H1 (cell line): ENCODE data around the gene GPC1. TPM values are rescaled to one million over a fixed set of nuclear protein-coding genes. Genes with fewer than 3 reads are reported as not detected.

ENCODE experiments used
- ASH2L ChIP-seq: fragments of 200-600, 300-600 bp; sonication (generic); IDR thresholded peaks from one replicate; pipeline ENCODE4 v1.7.1; 2017; ENCODE audit warnings: low read length
- E2F6 ChIP-seq: IDR thresholded peaks from 2 replicates; pipeline ENCODE4 v1.6.1; 2012; ENCODE audit warnings: inconsistent platforms
- EZH2 ChIP-seq: fragments of 200-600 bp; sonication (generic); IDR thresholded peaks from 2 replicates; pipeline ENCODE4 v1.7.1; 2012; ENCODE audit warnings: low read depth, mild to moderate bottlenecking, moderate library complexity, low read length, inconsistent platforms; ENCODE audit not compliant: severe bottlenecking
- JUN ChIP-seq: IDR thresholded peaks from 2 replicates; pipeline ENCODE4 v1.6.1; 2011; ENCODE audit warnings: low read depth, mild to moderate bottlenecking, improper control_type of control experiment, low read length
- RFX5 ChIP-seq: IDR thresholded peaks from 2 replicates; pipeline ENCODE4 v1.6.1; 2011; ENCODE audit warnings: low read depth, low read length, improper control_type of control experiment, borderline replicate concordance
- TBP ChIP-seq: IDR thresholded peaks from 2 replicates; pipeline ENCODE4 v1.6.1; 2011; ENCODE audit warnings: low read depth, low read length, improper control_type of control experiment
- USF2 ChIP-seq: IDR thresholded peaks from 2 replicates; pipeline ENCODE4 v1.6.1; 2011; ENCODE audit warnings: low read length, improper control_type of control experiment
- polyA plus RNA-seq, 7 experiments: library from polyadenylated mRNA; depleted of rRNA in 3 of 7; stranded (reverse) in 5 of 7; unstranded in 2 of 7; fragments of >200 nt in 5 of 7; fragments of 200-250 nt in 2 of 7; gene quantifications; 1 replicate in 5 of 7; 2 replicates in 1 of 7; 4 replicates in 1 of 7; pipeline versions ENCODE4 v1.2.1 to v1.2.3, GENCODE V29; 2011 to 2013; ENCODE audit warnings: missing spikeins in 2 of 7, mixed read lengths in 2 of 7
- total RNA-seq: library from RNA; stranded (reverse); fragmentation: NEBNext Ultra II Directional; extraction: Animal tissue kit (Norgen Biotek cat#: 25700); gene quantifications from 2 replicates; pipeline ENCODE4 v1.2.1, GENCODE V29; 2021

Gene GPC1
- total and polyA plus RNA-seq, 2 of the 8 experiments (the other 6 are each of a cell fraction or from before 2014, with no cell fraction given), result 21.9 to 28.3 TPM

- TF ChIP-seq TBP, result no peak
- TF ChIP-seq EZH2, result no peak
- TF ChIP-seq E2F6, result no peak
- no peak for TF ChIP-seq ASH2L
- no peak for TF ChIP-seq RFX5
- no peak for TF ChIP-seq USF2
- TF ChIP-seq JUN, result no peak
- TF ChIP-seq, all 59 proteins: peak for 0
Measured at GRCh38 chr2:240451791-240452461, 16.5 kb downstream of the GPC1 start (continued).
